ENCODE measurements around the gene RYR2. TPM values are rescaled to one million over a fixed set of nuclear protein-coding genes. Genes with fewer than 3 reads are reported as not detected.
"Not testable (repeated sequence)": the region's sequence is repeated elsewhere in the genome, so short reads cannot be mapped to it uniquely, and the experiment has no call there.

Gene RYR2
- total RNA-seq, 1 experiment from 2014 or later: under 0.01 TPM

DNA sequence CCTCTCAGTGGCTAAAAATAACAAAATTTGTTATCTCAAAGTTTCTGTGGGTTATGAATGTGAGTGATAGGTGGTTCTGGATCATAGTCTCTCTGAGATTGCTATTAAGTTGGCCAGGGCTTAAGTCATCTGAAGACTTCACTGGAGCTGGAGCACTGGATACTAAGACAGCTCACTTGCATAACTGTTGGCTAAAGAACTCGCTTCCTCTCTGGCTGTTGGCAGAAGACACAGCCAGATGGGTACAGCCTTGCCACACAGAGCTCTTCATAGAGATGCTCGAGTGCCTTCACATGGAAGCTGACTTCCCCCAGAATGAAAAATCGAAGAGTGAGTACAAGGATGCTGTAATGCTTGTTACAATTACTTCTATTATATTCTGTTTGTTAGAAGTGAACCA is 514.9 kb downstream of the RYR2 start:
- DNase-seq (ENCODE audit: low read depth): no peak

DNA sequence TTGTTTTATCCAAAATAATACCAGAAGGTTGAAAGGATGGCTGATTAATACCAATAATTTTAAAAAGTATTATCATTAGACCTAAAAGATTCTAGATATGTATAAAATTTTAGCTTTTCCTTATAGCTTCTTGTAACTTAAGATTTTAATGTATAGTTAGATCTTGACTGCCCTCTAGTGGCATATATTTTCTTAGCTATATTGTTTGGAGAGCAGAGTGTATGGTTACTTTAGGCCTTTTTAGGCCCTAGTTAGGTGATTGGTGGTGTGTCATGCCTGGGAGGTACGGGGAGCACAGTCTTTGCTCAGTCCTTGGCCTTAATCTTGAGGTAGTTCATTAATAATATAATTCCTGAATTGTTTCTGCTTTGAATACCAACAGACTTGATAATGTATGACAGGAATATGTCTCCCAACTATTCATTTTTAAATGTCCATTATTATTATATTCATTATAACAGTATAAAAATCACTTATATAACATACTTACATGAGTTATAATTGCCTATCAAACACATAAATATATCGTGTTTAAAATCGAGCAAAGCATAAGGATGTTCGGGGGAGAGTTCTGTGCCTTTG is 520.3 kb downstream of the RYR2 start:
- DNase-seq (ENCODE audit: low read depth): peak; percentile 50

DNA sequence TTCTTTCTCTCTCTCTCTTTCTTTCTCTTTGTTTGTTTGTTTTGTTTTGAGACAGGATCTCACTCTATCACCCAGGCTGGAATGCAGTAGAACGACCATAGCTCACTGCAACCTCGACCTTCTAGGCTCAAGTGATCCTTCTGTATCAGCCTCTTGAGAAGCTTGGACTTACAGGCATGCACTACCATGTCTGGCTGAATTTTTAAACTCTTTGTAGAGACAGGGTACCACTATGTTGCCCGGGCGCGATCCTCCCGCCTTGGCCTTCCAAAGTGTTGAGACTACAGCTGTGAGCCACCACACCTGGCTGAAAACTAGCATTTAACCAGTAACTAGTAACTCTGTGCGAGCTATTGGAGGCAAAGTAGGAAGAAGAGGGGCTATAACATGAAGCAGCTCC is 523.3 kb downstream of the RYR2 start:
- no peak for DNase-seq (ENCODE audit: low read depth)

DNA sequence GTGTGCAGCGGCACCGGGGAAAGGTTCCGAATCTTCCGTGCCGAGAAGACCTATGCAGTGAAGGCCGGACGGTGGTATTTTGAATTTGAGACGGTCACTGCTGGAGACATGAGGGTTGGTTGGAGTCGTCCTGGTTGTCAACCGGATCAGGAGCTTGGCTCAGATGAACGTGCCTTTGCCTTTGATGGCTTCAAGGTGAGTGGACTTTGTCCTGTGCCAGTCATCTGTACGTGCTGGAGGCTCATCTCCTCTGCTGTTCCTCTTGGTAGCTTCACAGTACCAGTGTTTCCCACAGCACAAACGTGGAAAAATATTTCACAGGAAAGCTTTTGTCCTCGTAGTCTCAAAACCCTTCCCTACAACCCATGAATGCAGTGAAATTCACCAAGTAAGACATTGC is 524.6 kb downstream of the RYR2 start:
- no peak for DNase-seq (ENCODE audit: low read depth)

DNA sequence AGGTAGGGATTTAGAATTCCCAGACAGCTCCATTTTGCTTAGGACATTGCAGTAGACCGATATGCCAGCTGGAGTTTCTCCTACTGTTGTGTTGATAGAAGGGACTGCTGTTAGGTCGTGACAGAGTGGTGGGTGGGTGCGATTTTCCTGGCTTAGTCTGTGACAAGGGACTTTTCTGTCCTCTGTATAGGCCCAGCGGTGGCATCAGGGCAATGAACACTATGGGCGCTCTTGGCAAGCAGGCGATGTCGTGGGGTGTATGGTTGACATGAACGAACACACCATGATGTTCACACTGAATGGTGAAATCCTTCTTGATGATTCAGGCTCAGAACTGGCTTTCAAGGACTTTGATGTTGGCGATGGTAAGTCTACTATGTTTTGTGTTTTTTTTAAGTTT is 527.0 kb downstream of the RYR2 start:
- DNase-seq (ENCODE audit: low read depth): no peak

DNA sequence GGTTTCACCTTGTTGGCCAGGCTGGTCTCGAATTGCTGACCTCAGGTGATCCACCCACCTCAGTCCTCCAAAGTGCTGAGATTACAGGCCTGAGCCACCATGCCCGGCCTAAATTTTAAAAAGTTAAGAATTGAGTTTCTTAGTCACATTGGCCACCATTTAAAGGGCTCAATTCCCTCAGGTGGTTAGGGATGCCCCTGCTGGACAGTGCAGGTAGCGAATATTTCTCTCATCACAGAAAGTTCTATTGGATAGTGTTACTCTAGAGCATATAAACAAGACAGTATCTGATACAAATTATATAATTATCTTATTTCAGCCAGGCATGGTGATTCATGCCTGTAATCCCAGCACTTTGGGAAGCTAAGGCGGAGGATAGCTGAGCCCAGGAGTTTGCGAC is 528.5 kb downstream of the RYR2 start:
- no peak for DNase-seq (ENCODE audit: low read depth)

DNA sequence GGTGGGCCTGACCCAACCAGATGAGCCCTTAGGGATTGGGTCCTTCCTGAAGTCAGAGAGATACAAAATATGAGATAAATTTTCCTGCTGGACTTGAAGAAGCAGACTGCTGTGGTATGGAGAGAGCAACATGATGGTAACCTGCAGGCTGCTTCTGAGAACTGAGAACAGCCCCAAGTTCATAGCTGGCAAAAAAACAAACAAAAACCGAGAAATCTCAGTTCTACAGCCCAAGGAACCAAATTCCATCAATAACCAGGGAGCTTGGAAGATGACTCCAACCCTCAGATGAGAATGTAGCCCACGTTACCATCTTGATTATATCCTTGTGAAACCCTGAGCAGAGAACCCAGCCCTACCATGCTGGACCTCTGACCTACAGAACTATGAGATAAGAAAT is 532.6 kb downstream of the RYR2 start:
- DNase-seq (ENCODE audit: low read depth): no peak

DNA sequence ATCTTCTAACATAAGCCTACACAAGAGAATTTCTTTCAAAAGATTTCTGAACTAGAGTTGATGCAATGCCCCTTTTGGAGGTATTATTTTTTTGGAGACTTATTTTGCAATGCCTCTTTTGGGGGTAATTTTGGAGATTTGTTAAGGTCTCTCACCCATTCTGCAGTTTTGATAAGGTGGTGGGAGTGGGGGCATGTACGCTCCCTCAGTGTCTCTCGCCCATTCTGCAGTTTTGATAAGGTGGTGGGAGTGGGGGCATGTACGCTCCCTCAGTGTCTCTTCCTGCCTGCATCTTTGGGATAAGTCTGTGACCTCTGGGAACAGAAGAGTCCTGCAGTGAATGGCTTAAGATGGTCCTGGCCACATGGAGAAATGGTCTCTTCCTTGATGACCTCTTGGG is 536.6 kb downstream of the RYR2 start:
- DNase-seq (ENCODE audit: low read depth): no peak

DNA sequence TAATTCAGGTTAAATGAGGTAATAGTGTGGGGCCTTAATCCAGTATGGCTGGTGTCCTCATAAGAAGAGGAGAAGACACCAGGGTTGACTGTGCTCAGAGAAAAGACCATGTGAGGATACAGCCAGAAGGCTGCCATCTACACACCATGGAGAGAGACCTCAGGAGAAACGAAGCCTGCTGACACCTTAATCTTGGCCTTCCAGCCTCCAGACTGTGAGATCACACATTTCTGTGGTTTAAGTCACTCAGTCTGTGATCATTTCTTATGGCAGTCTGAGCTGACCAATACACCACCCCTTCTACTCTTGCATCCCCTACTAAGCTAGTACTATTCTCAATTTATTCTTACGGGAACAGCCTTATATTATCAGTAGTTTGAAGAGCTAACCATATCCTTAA is 538.7 kb downstream of the RYR2 start:
- DNase-seq (ENCODE audit: low read depth): no peak

DNA sequence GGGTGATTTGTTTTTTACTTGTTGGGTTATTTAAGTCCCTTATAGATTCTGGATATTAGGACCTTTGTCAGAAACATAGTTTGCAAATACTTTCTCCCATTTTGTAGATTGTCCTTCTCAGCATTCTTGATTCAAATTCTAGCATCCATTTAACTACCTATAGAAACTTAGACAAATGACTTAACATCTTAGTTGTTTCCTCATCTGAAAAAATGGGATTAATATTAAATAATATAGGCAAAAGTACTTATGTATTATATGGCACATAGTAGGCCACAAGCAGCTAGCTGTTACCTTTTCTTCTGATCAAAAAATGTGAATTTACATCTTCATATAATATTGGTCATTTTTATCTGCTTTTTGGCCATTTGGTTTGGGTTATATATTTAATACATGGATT is 541.3 kb downstream of the RYR2 start:
- DNase-seq (ENCODE audit: low read depth): no peak

DNA sequence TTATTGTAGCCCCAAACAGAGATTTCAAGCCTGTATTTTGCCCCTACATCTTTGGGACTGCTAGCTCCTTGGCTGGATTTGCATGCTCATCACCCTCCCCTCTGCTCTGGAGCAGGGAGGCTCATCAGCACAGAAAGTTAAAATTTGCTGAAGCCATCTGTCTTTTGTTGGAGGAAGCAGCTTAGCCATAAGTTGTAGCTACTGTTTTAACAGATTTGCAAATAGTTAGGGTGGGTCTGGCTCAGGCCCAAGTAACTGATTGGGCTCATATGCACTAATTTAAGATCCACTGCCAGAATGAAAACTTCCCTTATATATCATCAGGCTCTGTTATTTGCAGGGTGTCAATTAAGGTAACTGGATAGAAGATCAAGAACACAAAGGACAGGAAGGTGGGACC is 541.8 kb downstream of the RYR2 start:
- no peak for DNase-seq (ENCODE audit: low read depth)

DNA sequence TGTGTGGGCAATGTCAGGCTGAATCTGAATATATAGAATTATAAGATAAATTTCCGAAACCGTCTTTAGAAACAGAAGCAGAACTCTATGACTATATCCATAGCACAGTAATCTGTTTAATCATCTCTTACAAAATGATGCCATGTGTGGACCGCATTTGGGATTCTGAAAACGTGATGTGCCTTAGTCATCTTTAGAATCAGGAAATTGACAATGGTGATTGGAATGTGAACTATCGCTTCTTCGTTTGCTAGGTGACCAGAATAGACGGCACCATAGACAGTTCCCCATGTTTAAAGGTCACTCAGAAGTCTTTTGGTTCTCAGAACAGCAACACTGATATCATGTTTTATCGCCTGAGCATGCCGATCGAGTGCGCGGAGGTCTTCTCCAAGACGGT is 548.4 kb downstream of the RYR2 start:
- no peak for DNase-seq (ENCODE audit: low read depth)

DNA sequence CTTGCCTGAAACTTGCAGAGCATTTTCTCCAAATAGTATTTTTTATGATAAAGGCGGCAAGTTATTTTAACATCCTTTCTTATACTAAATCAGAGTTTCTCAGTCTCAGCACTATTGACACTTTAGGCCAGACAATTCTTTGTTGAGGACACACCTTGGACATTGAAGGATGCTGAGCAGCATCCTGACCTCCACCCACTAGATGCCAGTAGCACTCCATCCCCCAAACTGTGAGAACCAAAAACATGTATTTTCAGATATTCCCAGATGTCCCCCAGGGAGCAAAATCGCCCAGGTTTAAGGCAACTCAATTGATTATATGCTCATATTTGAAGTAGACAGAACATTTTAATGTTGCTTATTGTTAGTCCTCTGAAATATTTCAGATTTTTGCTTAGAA is 549.4 kb downstream of the RYR2 start:
- no peak for DNase-seq (ENCODE audit: low read depth)

DNA sequence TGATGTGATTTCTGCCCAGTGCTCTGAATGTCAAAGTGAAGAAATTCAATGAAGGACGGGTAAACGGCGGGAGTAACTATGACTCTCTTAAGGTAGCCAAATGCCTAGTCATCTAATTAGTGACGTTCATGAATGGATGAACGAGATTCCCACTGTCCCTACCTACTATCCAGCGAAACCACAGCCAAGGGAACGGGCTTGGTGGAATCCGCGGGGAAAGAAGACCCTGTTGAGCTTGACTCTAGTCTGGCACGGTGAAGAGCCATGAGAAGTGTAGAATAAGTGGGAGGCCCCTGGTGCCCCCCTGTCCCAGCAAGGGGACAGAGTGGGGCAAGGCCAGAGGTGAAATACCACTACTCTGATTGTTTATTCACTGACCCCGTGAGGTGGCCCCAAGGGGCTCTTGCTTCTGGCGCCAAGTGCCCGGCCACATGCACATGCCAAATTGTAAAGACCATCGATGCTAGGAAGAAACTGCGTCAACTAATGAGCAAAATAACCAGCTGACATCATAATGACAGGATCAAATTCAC is 561.1 kb downstream of the RYR2 start:
- not testable (repeated sequence) for DNase-seq (ENCODE audit: low read depth)

DNA sequence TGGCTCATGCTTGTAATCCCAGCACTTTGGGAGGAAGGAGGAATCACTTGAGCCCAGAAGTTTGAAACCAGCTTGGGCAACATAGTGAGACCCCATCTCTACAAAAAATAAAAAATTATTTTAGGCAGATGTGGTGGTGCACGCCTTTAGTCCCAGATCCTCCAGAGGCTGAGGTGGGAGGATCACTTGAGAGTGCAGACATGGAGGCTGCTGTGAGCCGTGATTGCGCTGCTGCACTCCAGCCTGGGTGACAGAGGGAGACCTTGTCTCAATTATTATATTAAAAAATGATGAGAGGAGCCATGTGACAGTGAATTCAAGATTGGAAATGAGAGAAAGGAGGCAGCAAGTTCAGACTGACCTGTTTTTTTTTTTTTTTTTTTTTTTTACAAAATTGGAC is 566.4 kb downstream of the RYR2 start:
- no peak for DNase-seq (ENCODE audit: low read depth)

DNA sequence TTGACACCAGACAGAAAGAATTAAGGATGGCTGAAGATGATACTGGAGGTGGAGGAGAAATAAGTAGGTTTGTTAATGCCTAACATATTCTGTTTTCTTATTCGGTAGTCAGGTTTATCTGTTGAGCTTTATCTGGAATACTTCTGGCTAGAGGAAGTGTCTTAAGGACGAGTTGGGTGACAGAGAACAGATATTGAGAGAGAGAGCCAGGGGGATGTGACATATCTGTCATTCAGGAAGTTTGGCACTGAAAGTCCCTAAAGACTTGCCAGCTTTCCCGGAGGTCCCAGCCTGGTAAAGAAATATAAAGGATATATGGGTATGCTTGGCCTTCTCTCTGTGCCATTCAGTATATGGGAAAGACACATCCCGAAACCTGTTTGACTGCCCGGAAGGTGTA is 568.2 kb downstream of the RYR2 start:
- DNase-seq (ENCODE audit: low read depth): no peak

DNA sequence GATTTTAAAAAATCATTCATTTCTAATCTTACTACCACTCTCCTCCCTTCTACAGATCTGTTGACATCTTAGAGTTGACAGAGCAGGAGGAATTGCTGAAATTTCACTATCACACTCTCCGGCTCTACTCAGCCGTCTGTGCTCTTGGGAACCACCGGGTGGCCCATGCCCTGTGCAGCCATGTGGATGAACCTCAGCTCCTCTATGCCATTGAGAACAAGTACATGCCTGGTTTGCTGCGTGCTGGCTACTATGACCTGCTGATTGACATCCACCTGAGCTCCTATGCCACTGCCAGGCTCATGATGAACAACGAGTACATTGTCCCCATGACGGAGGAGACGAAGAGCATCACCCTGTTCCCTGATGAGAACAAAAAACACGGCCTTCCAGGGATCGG is 572.0 kb downstream of the RYR2 start:
- DNase-seq (ENCODE audit: low read depth): no peak

DNA sequence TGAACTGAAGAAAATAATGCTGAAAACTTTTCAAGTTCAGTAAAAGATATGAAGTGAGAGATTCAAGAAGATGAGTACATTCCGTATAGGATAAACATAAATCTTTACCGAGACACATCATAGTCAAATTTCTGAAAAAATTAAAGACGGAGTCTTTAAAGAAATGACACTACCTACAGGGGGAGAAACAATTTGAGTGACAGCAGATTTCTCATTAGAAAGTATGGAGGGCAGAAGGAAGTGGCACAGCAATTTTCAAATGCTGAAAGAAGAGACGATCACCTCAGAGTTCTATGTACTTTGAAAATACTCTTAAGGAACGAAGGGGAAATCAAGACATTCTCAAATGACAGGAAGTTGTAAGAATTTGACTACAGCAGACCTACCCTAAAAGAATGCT is 577.6 kb downstream of the RYR2 start:
- DNase-seq (ENCODE audit: low read depth): no peak

DNA sequence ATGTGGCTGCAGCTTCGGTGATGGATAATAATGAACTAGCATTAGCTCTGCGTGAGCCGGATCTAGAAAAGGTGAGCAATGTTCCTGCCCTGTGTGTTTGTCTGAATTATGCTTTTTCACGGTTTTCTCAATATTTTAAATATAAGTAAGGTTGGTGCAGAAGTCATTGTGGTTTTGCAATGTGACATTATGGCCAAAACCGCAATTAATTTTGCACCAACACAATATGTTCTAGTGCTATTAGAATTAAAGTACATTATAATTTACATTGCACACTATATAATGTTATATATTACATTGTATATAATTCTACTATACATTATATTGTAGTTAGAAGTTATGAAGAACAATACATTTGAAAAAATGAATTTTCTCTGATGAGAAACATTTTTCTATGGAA is 592.9 kb downstream of the RYR2 start:
- DNase-seq (ENCODE audit: low read depth): no peak

DNA sequence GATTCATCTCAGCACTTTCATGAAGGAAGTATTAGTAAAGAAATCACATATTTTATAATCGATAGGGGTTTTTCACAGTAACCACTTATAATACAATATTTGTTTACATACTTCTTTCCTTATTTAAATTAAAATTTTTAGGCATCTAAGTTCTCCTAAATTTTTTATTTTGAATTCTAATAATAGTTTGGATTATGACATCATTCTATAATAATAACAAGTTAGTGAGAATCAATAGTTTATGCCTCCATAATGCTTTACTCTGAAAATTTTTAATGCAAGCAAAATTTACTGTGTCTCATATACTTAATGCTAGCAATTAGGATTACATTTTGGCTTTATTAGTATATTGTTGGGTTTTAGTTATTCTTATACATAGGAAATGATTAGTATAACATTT is 596.6 kb downstream of the RYR2 start:
- DNase-seq (ENCODE audit: low read depth): no peak

DNA sequence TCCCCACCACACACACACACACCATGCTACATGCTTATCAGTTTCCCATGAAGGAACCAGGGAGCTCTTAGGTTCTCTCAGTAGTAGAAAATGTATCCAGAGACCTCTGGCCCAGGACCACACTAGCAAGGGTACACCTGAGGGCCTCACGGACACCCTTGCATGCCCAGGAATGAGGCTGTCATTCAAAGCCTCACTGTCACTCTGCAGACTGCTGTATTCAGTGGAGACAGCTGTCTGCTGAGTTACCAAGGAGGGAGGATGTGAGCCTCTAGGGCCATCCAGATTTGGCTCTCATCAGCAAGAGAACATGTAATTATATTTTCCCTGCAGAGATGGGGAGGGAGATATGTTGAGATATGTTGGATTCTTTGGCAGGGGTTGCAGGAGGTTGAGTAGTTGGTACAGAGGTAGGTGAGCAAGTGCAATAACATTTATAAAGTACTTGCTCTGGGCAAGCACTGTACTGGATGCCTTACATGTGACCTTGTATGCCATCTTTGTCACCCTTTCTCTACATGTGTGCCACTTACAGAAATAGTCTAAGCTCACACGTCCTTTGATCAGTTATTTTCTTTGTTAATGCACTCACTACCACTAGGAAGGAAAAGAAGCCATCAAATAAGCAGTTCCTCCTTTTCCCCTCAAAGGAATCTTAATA is 598.2 kb downstream of the RYR2 start:
- DNase-seq (ENCODE audit: low read depth): no peak

DNA sequence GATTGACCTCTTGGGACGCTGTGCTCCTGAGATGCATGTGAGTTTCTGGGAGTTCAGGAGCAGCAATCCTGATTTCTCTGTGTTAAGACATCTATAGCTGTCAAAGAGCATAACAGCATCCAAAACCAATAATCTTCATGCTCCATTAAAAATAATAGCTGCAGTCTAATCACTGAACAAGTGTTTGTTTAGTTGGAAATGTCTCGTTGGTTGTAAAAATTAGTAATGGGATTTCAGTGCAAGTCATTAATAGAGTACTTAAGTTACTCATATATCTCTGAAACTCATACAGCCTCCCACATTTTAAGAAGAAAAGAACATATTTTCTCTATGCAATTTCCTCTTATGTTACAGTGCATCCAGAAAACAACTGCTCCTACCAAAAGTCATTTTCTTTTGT is 599.0 kb downstream of the RYR2 start:
- DNase-seq (ENCODE audit: low read depth): no peak

DNA sequence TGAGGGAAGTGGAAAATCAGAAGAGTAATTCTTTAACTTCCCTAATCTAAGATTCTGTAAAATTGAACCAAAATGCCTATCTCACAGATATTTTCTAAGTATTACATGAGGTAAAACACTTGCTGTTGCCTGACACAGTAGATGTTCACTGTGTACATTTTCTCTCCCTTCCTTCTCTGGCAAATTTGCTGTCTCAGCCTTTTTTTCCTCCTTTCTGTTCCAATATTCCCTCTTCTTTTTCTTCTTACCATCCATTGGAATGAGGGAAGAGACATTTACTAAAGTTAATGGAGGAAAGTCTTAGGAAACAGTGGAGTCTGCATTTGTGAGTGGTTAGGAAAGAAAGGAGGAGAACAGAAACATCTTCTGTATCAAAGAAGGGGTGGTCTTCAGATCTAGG is 608.8 kb downstream of the RYR2 start:
- DNase-seq (ENCODE audit: low read depth): no peak

DNA sequence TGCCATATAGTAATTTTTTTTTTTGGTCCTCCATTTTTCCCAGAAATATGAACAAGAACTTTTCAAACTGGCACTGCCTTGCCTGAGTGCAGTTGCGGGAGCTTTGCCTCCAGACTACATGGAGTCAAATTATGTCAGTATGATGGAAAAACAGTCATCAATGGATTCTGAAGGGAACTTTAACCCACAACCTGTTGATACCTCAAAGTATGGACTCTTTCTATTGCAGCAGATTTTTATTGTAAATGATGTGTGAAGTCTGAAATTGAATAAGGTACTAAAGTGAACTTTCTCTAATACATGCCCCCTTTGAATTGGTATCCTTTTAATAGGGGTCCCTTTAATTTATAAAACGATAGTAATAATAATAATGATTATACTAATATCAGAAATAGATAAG is 613.8 kb downstream of the RYR2 start:
- no peak for DNase-seq (ENCODE audit: low read depth)

Data from RPMI7951 (cell line).